ENCODE data around the gene SHANK1. TPM values are rescaled to one million over a fixed set of nuclear protein-coding genes. Genes with fewer than 3 reads are reported as not detected.

SHANK1 gene
- total and polyA plus RNA-seq, 5 donors from 2014 or later: not detected

DNA sequence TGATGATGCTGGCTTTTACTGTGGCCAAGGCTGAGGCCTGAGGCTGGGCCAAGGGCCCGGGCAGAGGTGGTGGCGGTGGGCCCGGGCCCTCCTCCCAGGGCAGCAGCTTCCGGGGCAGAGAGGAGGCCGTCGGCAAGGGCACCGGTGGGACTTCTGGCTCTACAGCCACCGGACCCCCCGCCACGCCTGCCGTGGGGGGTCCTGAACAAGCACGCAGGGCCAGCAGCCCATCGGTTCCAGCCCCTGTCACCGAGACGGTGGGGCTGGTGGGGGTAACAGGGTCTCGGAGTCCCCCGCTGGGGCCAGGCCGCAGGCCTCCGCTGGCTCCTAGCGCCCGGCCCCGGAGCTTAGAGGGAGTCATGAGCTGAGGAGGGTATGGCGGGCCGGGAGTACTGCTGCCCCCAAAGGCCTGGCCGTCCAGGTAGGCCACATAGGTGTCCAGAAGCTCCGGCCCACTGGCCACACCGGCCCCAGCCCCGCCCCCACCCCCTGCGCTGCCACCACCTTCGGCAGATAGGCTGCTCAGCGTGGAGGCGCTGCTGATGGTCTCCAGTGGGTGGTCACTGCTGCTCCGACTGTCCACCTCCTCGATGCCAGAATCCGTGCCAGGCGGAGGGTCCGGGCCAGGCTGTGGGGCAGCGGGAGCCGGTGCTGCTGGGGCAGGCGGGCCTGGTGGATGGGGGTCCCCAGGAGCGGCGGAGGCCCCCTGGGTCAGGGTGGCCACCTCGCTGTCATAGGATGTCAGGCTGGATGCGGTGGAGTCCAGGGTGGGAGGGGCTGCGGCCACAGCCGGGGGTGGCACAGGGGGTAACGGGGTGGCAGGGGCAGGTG is 53.0 kb downstream of the SHANK1 start:
- no peaks in the 10 kb centered on the region for H3K36me3 ChIP-seq (ENCODE audit: control insufficient read depth, insufficient read depth, low read length)
- peaks cover 55% of the 10 kb centered on the region for H3K27me3 Mint-ChIP-seq
- DNase-seq (no peak), ATAC-seq (ENCODE audit: low read depth in 2 of 2) (no peak)
- no peak overlapping the region for H3K27ac ChIP-seq (ENCODE audit: insufficient read depth, low read length, poor library complexity, severe bottlenecking)
- H3K27ac Mint-ChIP-seq: no peak overlapping the region
- H3K4me1 Mint-ChIP-seq: peaks cover 0 to 6% (median 1%) of the 10 kb centered on the region in 4 donors
- H3K27me3 ChIP-seq (ENCODE audit: control insufficient read depth, insufficient read depth, low read length): no peaks in the 10 kb centered on the region
- H3K36me3 Mint-ChIP-seq: peaks cover 4% of the 10 kb centered on the region
- no peak overlapping the region for H3K4me3 ChIP-seq (ENCODE audit: low read depth, low read length)
- peaks cover 0 to 3% (median 0%) of the 10 kb centered on the region in 7 donors for H3K9me3 Mint-ChIP-seq
- no peaks in the 10 kb centered on the region for H3K4me1 ChIP-seq (ENCODE audit: control insufficient read depth, insufficient read depth, low read length, poor library complexity, severe bottlenecking)
- H3K4me3 Mint-ChIP-seq: no peak overlapping the region
- H3K9me3 ChIP-seq (ENCODE audit: control insufficient read depth in 2 of 2, low read length in 2 of 2): no peaks in the 10 kb centered on the region

DNA sequence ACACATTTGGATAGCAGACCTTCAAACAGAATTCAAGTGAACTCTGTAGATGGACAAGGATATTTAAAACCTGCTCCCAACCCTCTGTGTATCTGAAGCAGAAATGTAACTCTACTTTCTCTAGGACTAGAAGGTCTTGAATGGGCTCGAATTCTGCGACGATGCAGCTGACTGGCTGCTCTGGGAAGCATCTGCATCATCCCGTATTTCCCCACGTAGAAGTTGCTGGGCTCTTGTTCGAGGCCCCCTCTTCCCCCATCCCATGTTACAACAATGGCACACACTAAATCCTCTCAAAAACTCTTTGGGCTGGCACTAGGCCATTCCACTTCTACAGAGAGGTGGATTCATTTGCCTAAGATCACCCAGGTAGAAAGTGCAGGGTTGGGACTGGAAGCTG is 55.4 kb downstream of the SHANK1 start:
- Mint-ChIP-seq H3K27me3 (peaks cover 38% of the 10 kb centered on the region), H3K4me1 (peaks cover 0 to 7% (median 3%) of the 10 kb centered on the region in 4 donors), H3K27ac (no peak overlapping the region), H3K4me3 (no peak overlapping the region), H3K36me3 (no peaks in the 10 kb centered on the region), H3K9me3 (peaks cover 0 to 2% (median 1%) of the 10 kb centered on the region in 7 donors)
- Histone ChIP-seq H3K27me3 (ENCODE audit: control insufficient read depth, insufficient read depth, low read length) (no peaks in the 10 kb centered on the region), H3K4me3 (ENCODE audit: low read depth, low read length) (no peak overlapping the region), H3K27ac (ENCODE audit: insufficient read depth, low read length, poor library complexity, severe bottlenecking) (no peak overlapping the region), H3K4me1 (ENCODE audit: control insufficient read depth, insufficient read depth, low read length, poor library complexity, severe bottlenecking) (peaks cover under 1% of the 10 kb centered on the region), H3K36me3 (ENCODE audit: control insufficient read depth, insufficient read depth, low read length) (no peaks in the 10 kb centered on the region), H3K9me3 (ENCODE audit: control insufficient read depth in 2 of 2, low read length in 2 of 2) (no peaks in the 10 kb centered on the region)
- DNase-seq (no peak), ATAC-seq (ENCODE audit: low read depth in 2 of 2) (no peak)

DNA sequence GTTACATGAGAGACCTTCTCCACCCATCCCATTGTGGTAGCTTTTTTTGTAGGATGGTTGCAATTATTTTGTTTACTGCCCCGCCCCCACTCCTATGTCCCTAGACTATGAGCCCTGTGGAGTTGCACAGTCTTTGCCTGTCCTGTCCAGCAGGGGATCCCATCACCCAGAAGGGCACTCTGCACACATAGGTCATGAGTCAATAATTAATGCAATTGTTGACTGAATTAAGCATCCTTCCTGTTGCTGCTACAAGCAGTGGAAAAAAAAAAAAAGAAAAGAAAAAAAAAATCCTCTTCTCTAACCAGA is 56.2 kb downstream of the SHANK1 start:
- H3K9me3 Mint-ChIP-seq: peaks cover 0 to 4% (median 1%) of the 10 kb centered on the region in 7 donors
- Histone ChIP-seq H3K27me3 (ENCODE audit: control insufficient read depth, insufficient read depth, low read length) (no peaks in the 10 kb centered on the region), H3K36me3 (ENCODE audit: control insufficient read depth, insufficient read depth, low read length) (no peaks in the 10 kb centered on the region), H3K4me3 (ENCODE audit: low read depth, low read length) (no peak overlapping the region), H3K9me3 (ENCODE audit: control insufficient read depth in 2 of 2, low read length in 2 of 2) (peaks cover 0 to 4% of the 10 kb centered on the region in 2 experiments), H3K4me1 (ENCODE audit: control insufficient read depth, insufficient read depth, low read length, poor library complexity, severe bottlenecking) (peaks cover 8% of the 10 kb centered on the region), H3K27ac (ENCODE audit: insufficient read depth, low read length, poor library complexity, severe bottlenecking) (no peak overlapping the region)
- ATAC-seq (ENCODE audit: low read depth in 2 of 2) (no peak), DNase-seq (no peak)
- no peak overlapping the region for H3K27ac Mint-ChIP-seq
- no peaks in the 10 kb centered on the region for H3K36me3 Mint-ChIP-seq
- H3K4me3 Mint-ChIP-seq: peak overlapping the region in 1 of 4 donors; percentile 6
- peaks cover 0 to 11% (median 3%) of the 10 kb centered on the region in 4 donors for H3K4me1 Mint-ChIP-seq
- H3K27me3 Mint-ChIP-seq: peaks cover 39% of the 10 kb centered on the region

DNA sequence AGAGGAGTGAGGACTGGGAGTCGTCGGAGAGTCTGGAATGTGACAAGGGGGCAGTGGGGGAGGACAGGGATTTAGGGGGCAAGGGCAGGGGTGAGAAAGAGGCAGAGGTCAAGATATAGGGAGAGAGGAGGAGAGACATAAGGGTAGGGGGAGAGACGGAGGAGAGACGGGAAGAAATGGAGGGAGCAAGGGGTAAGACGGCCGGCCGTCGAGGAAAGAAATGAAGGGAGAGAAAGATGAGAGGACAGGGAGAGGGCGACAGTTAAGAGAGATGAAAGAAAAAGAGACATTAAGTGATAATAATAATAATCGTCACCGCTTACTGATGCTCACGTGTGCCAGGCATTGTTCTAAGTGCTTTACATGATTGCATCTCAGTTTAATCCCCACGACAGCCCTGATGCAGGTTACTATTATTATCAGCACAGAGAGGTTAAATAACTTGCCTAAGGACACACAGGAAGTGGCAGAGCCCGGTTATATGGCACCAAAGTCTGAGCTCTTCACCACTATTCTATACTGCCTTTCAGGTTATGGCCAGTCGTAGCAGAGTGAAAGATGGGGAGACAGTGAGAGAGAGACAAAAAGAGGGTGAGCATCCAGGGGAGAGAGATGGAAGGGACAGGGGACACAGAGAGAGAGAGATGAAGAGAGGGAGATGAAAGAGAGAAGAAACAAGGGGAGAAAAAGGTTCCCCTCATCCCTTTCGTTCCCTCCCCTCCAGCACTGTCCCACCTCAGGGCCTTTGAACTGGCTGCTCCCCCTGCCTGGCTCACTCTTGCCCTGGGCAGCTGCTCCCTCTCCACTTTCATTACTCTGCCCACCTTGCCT is 56.7 kb downstream of the SHANK1 start:
- DNase-seq (no peak), ATAC-seq (ENCODE audit: low read depth in 2 of 2) (no peak)
- Mint-ChIP-seq H3K9me3 (peaks cover 0 to 7% (median 1%) of the 10 kb centered on the region in 7 donors), H3K36me3 (no peaks in the 10 kb centered on the region), H3K4me1 (peaks cover 4 to 17% (median 8%) of the 10 kb centered on the region in 4 donors), H3K27ac (no peak overlapping the region), H3K27me3 (peaks cover 44% of the 10 kb centered on the region), H3K4me3 (no peak overlapping the region)
- Histone ChIP-seq H3K36me3 (ENCODE audit: control insufficient read depth, insufficient read depth, low read length) (no peaks in the 10 kb centered on the region), H3K27me3 (ENCODE audit: control insufficient read depth, insufficient read depth, low read length) (no peaks in the 10 kb centered on the region), H3K4me1 (ENCODE audit: control insufficient read depth, insufficient read depth, low read length, poor library complexity, severe bottlenecking) (peaks cover 14% of the 10 kb centered on the region), H3K4me3 (ENCODE audit: low read depth, low read length) (no peak overlapping the region), H3K9me3 (ENCODE audit: control insufficient read depth in 2 of 2, low read length in 2 of 2) (peaks cover 0 to 5% of the 10 kb centered on the region in 2 experiments), H3K27ac (ENCODE audit: insufficient read depth, low read length, poor library complexity, severe bottlenecking) (no peak overlapping the region)

DNA sequence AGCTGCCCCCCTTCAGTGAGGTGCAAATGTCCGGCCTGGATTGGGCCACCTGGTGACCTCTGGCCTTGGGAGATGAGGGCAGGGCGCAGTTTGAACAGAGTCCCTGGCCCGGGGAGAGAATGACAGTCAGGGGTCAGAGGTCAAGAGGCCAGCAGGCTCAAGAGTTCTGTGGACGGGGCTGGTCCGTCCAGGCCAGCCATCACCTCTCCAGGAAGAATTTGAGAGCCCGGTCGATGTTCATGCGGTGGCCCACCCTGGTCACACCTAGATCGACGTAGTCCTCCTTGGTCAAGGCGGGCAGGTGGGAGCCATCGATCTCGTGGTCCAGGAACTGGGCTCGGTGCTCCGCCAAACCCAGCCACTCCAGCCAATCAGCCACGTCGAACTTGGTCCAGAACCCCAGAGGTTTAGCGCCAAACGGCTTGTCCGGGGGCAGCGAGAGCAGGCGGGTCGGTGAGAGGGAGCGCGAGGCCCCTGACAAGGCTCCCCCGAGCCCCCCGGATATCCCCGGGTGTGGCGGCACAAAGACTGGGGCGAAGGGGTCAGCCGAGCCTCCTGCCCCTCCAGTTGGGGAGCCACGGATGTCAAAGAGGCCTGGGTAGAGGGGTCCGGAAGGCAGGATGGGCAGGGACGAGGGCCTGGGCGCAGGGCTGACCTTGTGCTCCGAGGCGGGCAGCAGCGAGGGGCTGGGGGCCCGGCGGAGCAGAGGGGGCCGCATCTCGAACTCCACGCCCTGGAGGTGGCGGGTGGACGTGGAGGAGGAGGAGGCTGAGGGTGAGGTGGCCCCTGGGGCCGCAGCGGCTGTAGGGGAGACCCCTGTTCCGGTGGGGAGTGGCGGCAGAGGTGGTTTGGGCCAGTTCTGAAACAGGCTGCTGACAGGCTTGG is 57.6 kb downstream of the SHANK1 start:
- Mint-ChIP-seq H3K4me3 (no peak overlapping the region), H3K36me3 (no peaks in the 10 kb centered on the region), H3K4me1 (peaks cover 6 to 23% (median 13%) of the 10 kb centered on the region in 4 donors), H3K9me3 (peaks cover 0 to 16% (median 5%) of the 10 kb centered on the region in 7 donors), H3K27me3 (peaks cover 52% of the 10 kb centered on the region), H3K27ac (no peak overlapping the region)
- Histone ChIP-seq H3K4me3 (ENCODE audit: low read depth, low read length) (no peak overlapping the region), H3K9me3 (ENCODE audit: control insufficient read depth in 2 of 2, low read length in 2 of 2) (peaks cover 3 to 9% of the 10 kb centered on the region in 2 experiments), H3K4me1 (ENCODE audit: control insufficient read depth, insufficient read depth, low read length, poor library complexity, severe bottlenecking) (peaks cover 16% of the 10 kb centered on the region), H3K36me3 (ENCODE audit: control insufficient read depth, insufficient read depth, low read length) (no peaks in the 10 kb centered on the region), H3K27ac (ENCODE audit: insufficient read depth, low read length, poor library complexity, severe bottlenecking) (no peak overlapping the region), H3K27me3 (ENCODE audit: control insufficient read depth, insufficient read depth, low read length) (peaks cover 7% of the 10 kb centered on the region)
- ATAC-seq (ENCODE audit: low read depth in 2 of 2) (no peak), DNase-seq (no peak)

DNA sequence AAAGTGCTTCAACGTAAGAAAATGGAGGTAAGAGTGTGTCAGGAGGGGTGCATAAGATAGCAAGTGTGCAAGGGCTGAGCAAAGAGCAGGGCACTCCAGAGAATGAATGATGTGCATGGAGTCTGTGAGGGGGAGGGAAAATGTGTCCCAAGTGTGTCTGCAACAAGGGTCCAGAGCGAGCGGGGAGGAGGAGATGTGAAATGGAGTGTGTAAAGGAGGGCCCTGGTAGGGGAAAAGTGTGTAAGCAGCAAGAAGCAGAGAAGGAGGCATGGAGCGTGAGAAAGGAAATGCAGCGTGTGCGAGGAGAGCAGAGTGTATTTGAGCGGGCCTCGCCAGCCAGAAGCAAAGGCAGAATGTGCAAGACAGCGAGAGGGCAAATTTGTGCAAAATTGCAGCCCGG is 58.6 kb downstream of the SHANK1 start:
- peaks cover 3 to 9% of the 10 kb centered on the region in 2 experiments for H3K9me3 ChIP-seq (ENCODE audit: control insufficient read depth in 2 of 2, low read length in 2 of 2)
- DNase-seq: no peak
- peaks cover 16% of the 10 kb centered on the region for H3K4me1 ChIP-seq (ENCODE audit: control insufficient read depth, insufficient read depth, low read length, poor library complexity, severe bottlenecking)
- no peak overlapping the region for H3K27ac ChIP-seq (ENCODE audit: insufficient read depth, low read length, poor library complexity, severe bottlenecking)
- H3K4me3 Mint-ChIP-seq: no peak overlapping the region
- no peaks in the 10 kb centered on the region for H3K36me3 ChIP-seq (ENCODE audit: control insufficient read depth, insufficient read depth, low read length)
- ATAC-seq (ENCODE audit: low read depth in 2 of 2): no peak
- H3K36me3 Mint-ChIP-seq: no peaks in the 10 kb centered on the region
- H3K4me1 Mint-ChIP-seq: peaks cover 6 to 23% (median 13%) of the 10 kb centered on the region in 4 donors
- H3K4me3 ChIP-seq (ENCODE audit: low read depth, low read length): no peak overlapping the region
- H3K27me3 ChIP-seq (ENCODE audit: control insufficient read depth, insufficient read depth, low read length): peaks cover 7% of the 10 kb centered on the region
- H3K27ac Mint-ChIP-seq: no peak overlapping the region
- peaks cover 50% of the 10 kb centered on the region for H3K27me3 Mint-ChIP-seq
- H3K9me3 Mint-ChIP-seq: peaks cover 0 to 19% (median 5%) of the 10 kb centered on the region in 7 donors

DNA sequence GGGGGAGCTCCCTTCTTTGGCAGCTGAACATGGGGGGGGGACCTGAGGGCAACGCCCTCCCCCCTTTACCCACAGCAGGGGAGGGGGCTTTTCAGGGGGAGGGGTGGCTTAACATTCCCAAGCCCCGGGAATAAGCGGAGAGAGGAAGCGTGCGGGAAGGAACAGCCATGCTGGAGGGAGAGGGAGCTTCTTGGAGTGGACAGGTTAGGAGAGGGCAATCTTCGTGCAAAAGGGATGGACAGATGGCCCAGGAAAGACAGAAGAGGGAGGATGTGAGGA is 59.6 kb downstream of the SHANK1 start:
- Mint-ChIP-seq H3K36me3 (no peaks in the 10 kb centered on the region), H3K9me3 (peaks cover 0 to 19% (median 5%) of the 10 kb centered on the region in 7 donors), H3K27ac (no peak overlapping the region), H3K4me1 (peaks cover 6 to 23% (median 13%) of the 10 kb centered on the region in 4 donors), H3K27me3 (peaks cover 55% of the 10 kb centered on the region), H3K4me3 (peak overlapping the region in 1 of 4 donors; percentile 66)
- Histone ChIP-seq H3K4me1 (ENCODE audit: control insufficient read depth, insufficient read depth, low read length, poor library complexity, severe bottlenecking) (peaks cover 16% of the 10 kb centered on the region), H3K27ac (ENCODE audit: insufficient read depth, low read length, poor library complexity, severe bottlenecking) (no peak overlapping the region), H3K36me3 (ENCODE audit: control insufficient read depth, insufficient read depth, low read length) (no peaks in the 10 kb centered on the region), H3K27me3 (ENCODE audit: control insufficient read depth, insufficient read depth, low read length) (peaks cover 7% of the 10 kb centered on the region), H3K9me3 (ENCODE audit: control insufficient read depth in 2 of 2, low read length in 2 of 2) (peaks cover 3 to 10% of the 10 kb centered on the region in 2 experiments), H3K4me3 (ENCODE audit: low read depth, low read length) (no peak overlapping the region)
- DNase-seq (no peak), ATAC-seq (ENCODE audit: low read depth in 2 of 2) (no peak)
